ENCODE measurements around the gene CLEC16A.

The CLEC16A gene

GRCh38 chr16:11179574-11179973 lies 235.2 kb downstream of the CLEC16A start:
- TF ChIP-seq CTCF (IDR thresholded peaks at IDR 0.05; ENCODE audit: extremely low read depth, missing control alignments): no peak
- DNase-seq (ENCODE audit: low spot score): no peak

- no peak for TF ChIP-seq CTCF (IDR thresholded peaks at IDR 0.05; ENCODE audit: extremely low read depth, missing control alignments)
- peak; percentile 67 for DNase-seq (ENCODE audit: low spot score)
These were observed 236.1 kb downstream of the CLEC16A start for GRCh38 chr16:11180489-11180888.

- DNase-seq (ENCODE audit: low spot score): no peak
These were observed 237.0 kb downstream of the CLEC16A start for GRCh38 chr16:11181242-11181898.

DNA sequence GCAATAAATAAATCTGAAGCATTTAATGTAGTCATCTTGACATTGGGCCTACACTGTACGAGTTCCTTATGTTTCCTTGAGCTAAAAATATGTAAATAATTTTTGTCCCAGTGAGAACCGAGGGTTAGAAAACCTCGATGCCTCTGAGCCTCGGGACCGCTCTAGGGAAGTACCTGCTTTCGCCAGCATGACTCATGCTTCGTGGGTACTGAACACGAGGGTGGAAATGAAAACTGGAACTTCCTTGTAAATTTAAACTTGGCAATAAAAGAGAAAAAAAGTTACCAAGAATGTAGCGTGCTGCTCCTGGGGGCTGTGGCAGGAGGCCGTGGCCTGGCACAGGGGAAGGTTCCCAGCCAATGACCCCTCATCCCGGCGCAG lies 237.5 kb downstream of the CLEC16A start:
- TF ChIP-seq CTCF (IDR thresholded peaks at IDR 0.05; ENCODE audit: extremely low read depth, missing control alignments): no peak
- DNase-seq (ENCODE audit: low spot score): no peak

More at GRCh38 chr16:11181242-11181898, 237.0 kb downstream of the CLEC16A start:
- no peak for TF ChIP-seq CTCF (IDR thresholded peaks at IDR 0.05; ENCODE audit: extremely low read depth, missing control alignments)

DNA sequence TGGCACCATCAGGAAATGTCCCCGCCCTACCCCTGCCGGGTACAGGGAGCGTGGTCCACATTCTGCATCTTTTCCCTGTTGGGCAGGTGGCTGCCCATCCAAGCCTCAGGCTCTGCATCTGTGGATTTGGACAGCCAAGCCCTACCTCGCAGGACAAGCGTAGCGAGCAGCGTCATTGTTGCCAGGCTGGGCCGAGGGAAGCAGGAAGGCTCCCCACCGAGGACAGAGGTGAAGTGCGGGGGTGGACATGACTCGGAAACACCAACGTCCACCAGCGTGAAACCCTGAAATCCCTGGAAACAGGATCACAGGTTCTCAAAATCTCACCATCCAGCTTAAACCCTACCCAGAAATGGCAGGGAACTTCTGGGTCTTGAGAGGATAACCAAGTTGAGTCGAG lies 238.0 kb downstream of the CLEC16A start:
- no peak for DNase-seq (ENCODE audit: low spot score)
- TF ChIP-seq CTCF (IDR thresholded peaks at IDR 0.05; ENCODE audit: extremely low read depth, missing control alignments): no peak

- TF ChIP-seq CTCF (IDR thresholded peaks at IDR 0.05; ENCODE audit: extremely low read depth, missing control alignments): no peak
- DNase-seq (ENCODE audit: low spot score): peak; percentile 76
These were observed 238.9 kb downstream of the CLEC16A start for GRCh38 chr16:11183035-11183812.

DNA sequence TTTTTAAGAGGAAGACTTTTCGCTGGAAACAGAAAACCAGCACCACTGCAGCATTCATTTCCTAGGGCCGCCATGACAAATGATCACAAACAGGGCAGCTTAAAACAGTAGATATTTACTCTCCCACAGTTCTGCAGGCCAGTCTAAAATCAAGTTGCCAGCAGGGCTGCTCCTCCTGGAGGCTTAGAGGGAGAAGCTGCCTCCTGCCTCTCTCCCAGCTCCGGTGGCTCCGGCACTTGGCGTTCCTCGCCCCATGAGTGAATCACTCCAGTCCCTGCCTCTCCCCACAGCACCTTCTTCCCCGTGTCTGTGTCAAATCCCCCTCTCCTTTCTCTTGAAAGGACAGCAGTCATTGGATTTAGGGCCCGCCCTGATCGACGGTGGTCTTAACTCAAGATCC lies 239.6 kb downstream of the CLEC16A start:
- no peak for TF ChIP-seq CTCF (IDR thresholded peaks at IDR 0.05; ENCODE audit: extremely low read depth, missing control alignments)
- DNase-seq (ENCODE audit: low spot score): no peak

Measured in GM20000 (cell line).